Activated naive CD8-positive, alpha-beta T cell treated with anti-CD3 and anti-CD28 coated beads, Interleukin-2, amount 50 U/mL, for 24 hours (primary cell): ENCODE measurements around the gene ATF1.
"Not testable (repeated sequence)": the region's sequence is repeated elsewhere in the genome, so short reads cannot be mapped to it uniquely, and the experiment has no call there.

ENCODE experiments used
- ATAC-seq: fragments of 150-1000 bp; cut with Tn5 transposase; one replicate; pipeline ENCODE4 v1.10.0; 2021
- DNase-seq: peaks from one replicate; pipeline ENCODE4 v3.0.0; 2021
- H3K27ac Mint-ChIP-seq: one replicate; pipeline ENCODE4 v1.8.0; 2021; ENCODE audit warnings: mild to moderate bottlenecking, mixed read lengths
- H3K27me3 Mint-ChIP-seq: one replicate; pipeline ENCODE4 v1.8.0; 2021; ENCODE audit warnings: mixed read lengths
- H3K36me3 Mint-ChIP-seq: one replicate; pipeline ENCODE4 v1.8.0; 2021; ENCODE audit warnings: low read depth, mixed read lengths
- H3K4me1 Mint-ChIP-seq: one replicate; pipeline ENCODE4 v1.8.0; 2021; ENCODE audit warnings: mixed read lengths
- H3K4me3 Mint-ChIP-seq: one replicate; pipeline ENCODE4 v1.8.0; 2021; ENCODE audit warnings: mild to moderate bottlenecking, moderate library complexity, mixed read lengths
- H3K9me3 Mint-ChIP-seq: one replicate; pipeline ENCODE4 v1.8.0; 2021; ENCODE audit warnings: mixed read lengths

Gene ATF1

DNA sequence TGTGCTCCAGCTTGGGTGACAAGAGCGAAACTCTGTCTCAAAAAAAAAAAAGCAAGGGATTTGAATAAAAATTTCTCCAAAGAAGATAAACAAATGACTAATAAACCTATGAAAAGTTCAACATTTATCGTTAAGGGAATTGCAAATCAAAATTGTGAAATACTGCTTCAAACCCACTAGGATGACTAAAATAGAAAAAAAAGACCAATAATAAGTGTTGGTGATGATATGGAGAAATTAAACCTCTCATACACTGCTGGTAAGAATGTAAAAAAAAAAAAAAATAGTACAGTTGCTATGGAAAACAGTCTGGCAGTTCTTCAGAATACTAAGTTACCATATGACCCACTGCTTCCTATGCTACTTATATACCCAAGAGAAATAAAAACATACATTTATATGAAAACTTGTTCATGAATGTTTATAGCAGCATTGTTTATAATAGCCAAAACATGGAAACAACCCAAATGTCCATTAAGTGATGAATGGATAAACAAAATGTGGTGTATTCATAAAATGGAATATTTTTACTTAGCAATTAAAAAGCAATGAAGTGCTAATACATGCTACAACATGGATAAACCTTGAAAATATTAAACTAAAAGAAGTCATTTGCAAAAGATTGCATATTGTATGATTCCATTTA, 39.5 kb downstream of the ATF1 start:
- H3K4me1 Mint-ChIP-seq = no peaks in the 10 kb centered on the region
- peaks cover 16% of the 10 kb centered on the region for H3K9me3 Mint-ChIP-seq
- DNase-seq (no peak), ATAC-seq (no peak)
- H3K4me3 Mint-ChIP-seq = no peak overlapping the region
- no peaks in the 10 kb centered on the region for H3K27me3 Mint-ChIP-seq
- no peak overlapping the region for H3K27ac Mint-ChIP-seq
- H3K36me3 Mint-ChIP-seq = peaks cover 40% of the 10 kb centered on the region

DNA sequence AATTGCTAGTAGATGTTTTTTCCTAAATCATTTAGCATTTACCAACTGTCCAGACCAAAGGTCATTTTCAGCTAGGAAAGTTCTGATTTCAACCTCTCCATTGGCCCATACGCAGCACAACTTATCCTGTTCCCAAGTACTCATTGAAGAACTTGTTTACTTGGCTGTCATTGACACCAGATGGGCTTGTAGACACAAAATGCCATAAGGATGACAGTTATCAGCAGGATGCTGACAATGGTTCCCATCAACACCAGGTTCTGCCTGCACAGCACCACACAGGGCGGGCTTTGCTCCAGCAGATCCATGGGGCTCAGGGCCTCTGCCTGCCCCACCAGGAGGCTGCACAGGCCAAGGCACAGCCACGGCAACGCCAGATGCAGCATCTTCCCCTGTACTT, 42.3 kb downstream of the ATF1 start:
- Mint-ChIP-seq H3K36me3 (peaks cover 18% of the 10 kb centered on the region), H3K27me3 (no peaks in the 10 kb centered on the region), H3K27ac (no peak overlapping the region), H3K4me3 (no peak overlapping the region), H3K9me3 (no peaks in the 10 kb centered on the region), H3K4me1 (no peaks in the 10 kb centered on the region)
- DNase-seq (no peak), ATAC-seq (no peak)

DNA sequence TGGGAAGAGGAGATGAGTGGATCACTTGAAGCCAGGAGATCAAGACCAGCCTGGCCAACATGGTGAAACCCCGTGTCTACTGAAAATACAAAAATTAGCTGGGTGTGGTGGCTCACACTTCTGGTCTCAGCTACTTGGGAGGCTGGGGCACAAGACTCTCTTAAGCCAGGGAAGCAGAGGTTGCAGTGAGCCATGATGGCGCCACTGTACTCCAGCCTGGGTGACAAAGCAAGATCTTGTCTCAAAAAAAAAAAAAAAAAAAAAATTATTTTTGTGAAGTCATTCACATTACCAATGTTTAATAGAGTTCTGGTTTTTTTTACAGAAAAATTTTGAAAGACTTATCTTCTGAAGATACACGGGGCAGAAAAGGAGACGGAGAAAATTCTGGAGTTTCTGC, 45.2 kb downstream of the ATF1 start:
- H3K27me3 Mint-ChIP-seq = not testable (repeated sequence)

DNA sequence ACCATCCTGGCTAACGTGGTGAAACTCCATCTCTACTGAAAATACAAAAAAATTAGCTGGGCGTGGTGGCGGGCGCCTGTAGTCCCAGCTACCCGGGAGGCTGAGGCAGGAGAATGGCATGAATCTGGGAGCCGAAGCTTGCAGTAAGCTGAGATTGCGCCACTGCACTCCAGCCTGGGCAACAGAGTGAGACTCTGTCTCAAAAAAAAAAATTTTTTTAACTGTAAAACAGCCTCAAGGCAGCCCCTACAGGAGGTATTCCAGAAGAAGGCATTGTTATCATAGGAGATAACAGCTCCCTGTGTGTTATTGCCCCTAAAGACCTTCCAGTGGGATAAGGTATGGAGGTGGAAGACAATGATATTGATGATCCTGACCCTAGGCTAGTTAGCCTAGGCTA, 51.0 kb downstream of the ATF1 start:
- H3K9me3 Mint-ChIP-seq, H3K27ac Mint-ChIP-seq, DNase-seq, H3K4me3 Mint-ChIP-seq, ATAC-seq, H3K27me3 Mint-ChIP-seq, H3K4me1 Mint-ChIP-seq: not testable (repeated sequence)
- peaks cover 40% of the 10 kb centered on the region for H3K36me3 Mint-ChIP-seq

More for the DNA sequence above, 45.2 kb downstream of the ATF1 start:
- H3K4me3 Mint-ChIP-seq, H3K27ac Mint-ChIP-seq, DNase-seq, ATAC-seq, H3K4me1 Mint-ChIP-seq, H3K9me3 Mint-ChIP-seq: not testable (repeated sequence)
- peaks cover 14% of the 10 kb centered on the region for H3K36me3 Mint-ChIP-seq

DNA sequence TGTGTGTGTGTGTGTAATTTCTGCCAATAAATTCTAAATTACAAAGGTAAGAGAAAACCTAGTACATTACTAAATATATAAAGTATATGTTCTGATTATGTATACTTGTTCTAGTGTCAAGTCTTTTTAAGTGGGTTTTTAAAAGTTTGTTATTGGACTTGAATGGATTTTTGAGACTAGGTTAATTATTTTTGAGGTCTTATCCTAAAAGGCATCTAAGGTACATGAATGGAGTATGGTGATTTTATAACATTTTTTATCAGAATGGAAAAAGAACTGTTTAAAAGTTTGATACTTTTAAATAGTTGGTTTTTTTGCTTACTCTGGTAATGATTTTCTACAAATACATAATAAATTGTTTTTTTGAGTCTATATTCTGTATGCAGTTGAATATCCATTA, 56.3 kb downstream of the ATF1 start:
- DNase-seq (no peak), ATAC-seq (no peak)
- no peak overlapping the region for H3K27ac Mint-ChIP-seq
- no peaks in the 10 kb centered on the region for H3K9me3 Mint-ChIP-seq
- peaks cover 4% of the 10 kb centered on the region for H3K4me1 Mint-ChIP-seq
- peaks cover 27% of the 10 kb centered on the region for H3K36me3 Mint-ChIP-seq
- no peak overlapping the region for H3K4me3 Mint-ChIP-seq
- no peaks in the 10 kb centered on the region for H3K27me3 Mint-ChIP-seq

DNA sequence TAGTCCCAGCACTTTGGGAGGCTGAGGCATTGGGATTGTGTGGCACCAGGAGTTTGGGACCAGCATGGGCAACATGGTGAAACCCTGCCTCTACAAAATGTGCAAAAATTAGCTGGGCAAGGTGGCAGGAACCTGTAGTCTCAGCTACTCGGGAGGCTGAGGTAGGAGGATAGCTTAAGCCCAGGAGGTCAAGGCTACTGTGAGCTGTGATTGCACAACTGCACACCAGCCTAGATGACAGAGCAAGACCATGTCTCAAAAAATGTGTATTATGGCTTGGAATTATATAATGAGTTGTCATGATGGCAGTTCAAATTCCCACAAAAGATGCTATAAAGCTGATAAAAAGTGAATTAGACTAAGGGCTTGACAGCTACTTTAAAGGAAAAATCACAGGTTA, 58.2 kb downstream of the ATF1 start:
- DNase-seq (no peak), ATAC-seq (no peak)
- H3K27me3 Mint-ChIP-seq = no peaks in the 10 kb centered on the region
- H3K4me1 Mint-ChIP-seq = peaks cover 9% of the 10 kb centered on the region
- H3K9me3 Mint-ChIP-seq = no peaks in the 10 kb centered on the region
- H3K4me3 Mint-ChIP-seq = no peak overlapping the region
- peaks cover 12% of the 10 kb centered on the region for H3K36me3 Mint-ChIP-seq
- no peak overlapping the region for H3K27ac Mint-ChIP-seq

DNA sequence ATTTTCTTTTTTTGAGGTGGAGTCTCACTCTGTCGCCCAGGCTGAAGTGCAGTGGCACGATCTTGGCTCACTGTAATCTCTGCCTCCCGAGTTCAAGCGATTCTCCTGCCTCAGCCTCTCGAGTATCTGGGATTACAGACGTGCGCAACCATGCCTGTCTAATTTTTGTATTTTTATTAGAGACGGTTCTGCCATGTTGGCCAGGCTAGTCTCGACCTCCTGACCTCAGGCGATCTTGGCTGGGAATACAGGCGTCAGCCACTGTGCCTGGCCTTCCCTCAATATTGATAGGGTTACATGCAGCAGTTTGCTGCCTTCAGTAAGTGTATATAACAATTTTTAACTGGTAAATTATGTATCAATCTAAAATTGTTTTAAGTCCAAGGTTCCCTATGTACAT, 59.8 kb downstream of the ATF1 start:
- not testable (repeated sequence) for H3K27ac Mint-ChIP-seq, H3K27me3 Mint-ChIP-seq, H3K9me3 Mint-ChIP-seq, H3K4me1 Mint-ChIP-seq, DNase-seq, ATAC-seq, H3K4me3 Mint-ChIP-seq, H3K36me3 Mint-ChIP-seq

DNA sequence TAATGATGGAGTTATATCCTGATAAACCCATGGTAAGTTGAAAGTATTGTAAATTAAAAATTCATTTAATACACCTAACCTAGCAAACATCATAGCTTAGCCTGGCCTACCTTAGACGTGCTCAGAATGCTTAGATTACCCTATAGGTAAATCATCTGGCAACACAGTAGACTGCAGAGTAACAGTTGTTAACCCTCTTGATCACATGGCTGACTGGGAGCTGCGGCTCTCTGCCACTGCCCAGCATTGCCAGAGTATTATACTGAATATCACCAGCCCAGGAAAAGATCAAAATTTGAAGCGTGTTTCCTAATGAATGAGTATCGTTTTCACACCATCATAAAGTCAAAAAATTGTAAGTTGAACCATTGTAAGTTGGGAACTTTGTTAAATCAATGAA, 61.0 kb downstream of the ATF1 start:
- Mint-ChIP-seq H3K36me3 (no peaks in the 10 kb centered on the region), H3K4me1 (peaks cover 9% of the 10 kb centered on the region), H3K4me3 (no peak overlapping the region), H3K27me3 (no peaks in the 10 kb centered on the region), H3K9me3 (no peaks in the 10 kb centered on the region), H3K27ac (peak overlapping the region; percentile 64)
- ATAC-seq (no peak), DNase-seq (no peak)

DNA sequence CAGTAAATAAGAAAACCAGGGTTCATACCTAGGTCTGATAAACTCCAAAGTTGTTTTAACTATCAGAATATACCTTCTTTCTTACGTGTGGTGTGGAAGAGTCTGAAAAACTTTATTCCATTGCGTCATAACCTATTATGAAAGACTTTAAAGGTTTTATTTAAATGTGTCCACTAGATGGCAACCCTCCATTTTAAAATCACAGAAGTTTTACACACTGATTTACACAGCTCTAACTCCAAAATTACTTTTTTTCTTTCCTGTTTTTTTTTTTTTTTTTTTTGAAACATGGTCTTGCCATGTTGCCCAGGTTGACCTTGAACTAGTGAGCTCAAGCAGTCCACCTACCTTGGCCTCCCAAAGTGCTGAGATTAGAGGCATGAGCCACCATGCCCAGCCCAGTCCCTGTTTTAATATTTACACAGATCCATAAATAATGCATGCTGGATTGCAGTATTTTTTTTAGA, 61.5 kb downstream of the ATF1 start:
- Mint-ChIP-seq H3K9me3 (no peaks in the 10 kb centered on the region), H3K27me3 (no peaks in the 10 kb centered on the region), H3K4me1 (peaks cover 9% of the 10 kb centered on the region), H3K27ac (peak overlapping the region; percentile 64), H3K4me3 (no peak overlapping the region), H3K36me3 (no peaks in the 10 kb centered on the region)
- ATAC-seq (peak; percentile 49), DNase-seq (no peak)

DNA sequence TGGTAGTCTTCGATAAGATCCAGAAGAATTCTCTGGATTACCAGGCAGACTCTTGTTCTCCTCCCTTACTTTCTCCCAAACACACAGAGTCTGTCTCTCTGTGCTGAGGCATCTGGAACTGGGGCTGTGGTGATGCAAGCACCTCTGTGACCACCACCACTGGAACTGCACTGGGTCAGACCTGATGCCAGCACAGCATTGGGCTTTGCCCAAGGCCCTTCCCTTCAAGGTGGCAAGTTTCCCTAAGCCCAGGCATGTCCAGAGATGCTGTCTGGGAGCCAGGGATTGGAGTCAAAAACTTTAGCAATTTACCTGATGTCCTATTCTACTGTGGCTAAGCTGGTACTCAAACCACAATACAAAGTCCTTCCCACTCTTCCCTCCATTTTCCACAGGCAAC, 64.2 kb downstream of the ATF1 start:
- ATAC-seq (no peak), DNase-seq (no peak)
- Mint-ChIP-seq H3K27ac (no peak overlapping the region), H3K9me3 (peaks cover 3% of the 10 kb centered on the region), H3K4me3 (no peak overlapping the region), H3K4me1 (peaks cover 9% of the 10 kb centered on the region), H3K27me3 (no peaks in the 10 kb centered on the region), H3K36me3 (peaks cover under 1% of the 10 kb centered on the region)

DNA sequence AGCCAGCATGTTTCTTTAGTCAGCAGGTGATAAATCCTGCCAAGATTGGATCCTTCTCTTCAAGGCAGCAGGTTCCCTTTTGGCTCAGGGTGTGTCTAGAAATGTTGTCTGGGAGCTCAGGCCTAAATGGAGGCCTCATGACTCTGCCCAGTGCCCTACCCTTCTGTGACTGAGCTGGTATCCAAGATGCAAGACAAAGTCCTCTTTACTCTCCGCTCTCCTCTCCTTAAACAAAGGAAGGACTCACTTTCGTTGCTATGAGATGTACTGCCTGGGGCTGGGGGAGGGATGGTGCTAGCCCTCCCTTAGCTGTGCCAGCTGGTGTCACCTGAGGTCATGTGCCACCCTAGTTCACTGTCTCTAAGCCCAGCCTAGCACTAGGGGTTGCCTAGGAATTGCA, 65.0 kb downstream of the ATF1 start:
- Mint-ChIP-seq H3K36me3 (peaks cover 6% of the 10 kb centered on the region), H3K27ac (no peak overlapping the region), H3K4me1 (peaks cover 9% of the 10 kb centered on the region), H3K4me3 (no peak overlapping the region), H3K27me3 (no peaks in the 10 kb centered on the region), H3K9me3 (peaks cover 8% of the 10 kb centered on the region)
- DNase-seq = no peak
- no peak for ATAC-seq

DNA sequence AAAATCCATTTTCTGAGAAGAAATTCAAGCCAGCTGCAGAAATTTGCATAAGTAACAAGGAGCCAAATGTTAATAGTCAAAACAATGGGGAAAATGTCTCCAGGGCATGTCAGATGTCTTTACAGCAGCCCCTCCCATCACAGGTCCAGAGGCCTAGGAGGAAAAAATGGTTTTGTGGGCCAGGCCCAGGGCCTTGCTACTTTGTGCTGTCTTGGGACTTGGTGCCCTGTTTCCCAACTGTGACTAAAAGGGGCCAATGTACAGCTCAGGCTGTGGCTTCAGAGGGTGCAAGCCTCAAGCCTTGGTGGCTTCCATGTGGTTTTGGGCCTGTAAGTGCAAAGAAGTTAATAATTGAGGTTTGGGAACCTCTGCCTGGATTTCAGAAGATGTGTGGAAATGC, 69.9 kb downstream of the ATF1 start:
- H3K27ac Mint-ChIP-seq, DNase-seq, ATAC-seq, H3K4me1 Mint-ChIP-seq, H3K27me3 Mint-ChIP-seq, H3K36me3 Mint-ChIP-seq, H3K4me3 Mint-ChIP-seq: not testable (repeated sequence)
- peaks cover 16% of the 10 kb centered on the region for H3K9me3 Mint-ChIP-seq

DNA sequence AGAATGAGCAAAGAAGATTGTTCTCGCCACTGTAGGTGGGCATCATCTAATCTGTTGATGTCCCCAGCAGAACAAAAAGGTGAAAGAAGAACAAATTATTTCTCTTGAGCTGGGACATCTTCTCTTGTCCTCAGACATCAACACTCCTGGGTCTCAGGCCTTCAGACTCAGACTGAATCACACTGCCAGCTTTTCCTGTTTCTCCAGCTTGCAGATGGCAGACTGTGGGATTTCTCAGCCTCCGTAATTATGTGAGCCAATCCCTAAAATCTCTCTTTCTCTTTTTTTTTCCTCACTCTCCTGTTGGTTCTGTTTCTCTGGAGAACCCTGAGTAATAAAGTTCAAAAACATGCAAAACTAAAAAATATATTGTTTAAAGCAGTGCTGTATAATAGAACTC, 75.1 kb downstream of the ATF1 start:
- peaks cover 5% of the 10 kb centered on the region for H3K4me1 Mint-ChIP-seq
- H3K27ac Mint-ChIP-seq = no peak overlapping the region
- no peak overlapping the region for H3K4me3 Mint-ChIP-seq
- DNase-seq = no peak
- H3K27me3 Mint-ChIP-seq = peaks cover 14% of the 10 kb centered on the region
- ATAC-seq = no peak
- no peaks in the 10 kb centered on the region for H3K36me3 Mint-ChIP-seq
- H3K9me3 Mint-ChIP-seq = peaks cover 22% of the 10 kb centered on the region

DNA sequence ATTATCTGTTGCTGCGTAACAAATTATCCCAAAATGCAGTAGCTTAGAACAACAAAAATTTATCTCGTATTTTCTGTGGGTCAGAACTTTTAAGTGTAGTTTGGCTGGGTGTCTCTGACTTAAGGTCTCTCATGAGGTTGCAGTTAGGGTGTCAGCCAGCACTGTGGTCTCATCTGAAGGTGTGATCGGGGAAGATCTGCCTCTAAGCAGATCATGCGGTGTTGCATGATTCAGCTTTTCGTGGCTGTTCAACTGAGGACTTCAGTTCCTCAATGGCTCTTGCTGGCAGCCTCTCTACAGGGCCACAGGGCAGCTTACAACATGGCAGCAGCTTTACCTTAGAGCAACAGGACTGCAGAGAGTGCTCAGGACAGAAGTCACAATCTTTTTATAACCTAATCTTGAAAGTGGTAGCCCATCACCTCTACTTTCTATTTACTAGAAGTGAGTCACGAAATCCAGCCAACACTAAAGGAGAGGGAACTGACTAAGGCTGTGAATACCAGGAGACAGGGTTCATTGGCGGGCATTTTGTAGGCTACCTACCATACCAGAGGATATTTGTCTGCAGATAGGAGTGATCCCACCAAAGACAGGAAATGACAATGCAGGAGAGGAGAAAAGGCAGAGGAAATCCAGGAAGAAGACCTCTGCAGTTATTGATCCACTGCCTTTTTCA, 77.0 kb downstream of the ATF1 start:
- no peak overlapping the region for H3K4me3 Mint-ChIP-seq
- no peak overlapping the region for H3K27ac Mint-ChIP-seq
- no peaks in the 10 kb centered on the region for H3K36me3 Mint-ChIP-seq
- ATAC-seq = no peak
- peaks cover 14% of the 10 kb centered on the region for H3K9me3 Mint-ChIP-seq
- peaks cover 5% of the 10 kb centered on the region for H3K4me1 Mint-ChIP-seq
- peaks cover 14% of the 10 kb centered on the region for H3K27me3 Mint-ChIP-seq
- DNase-seq = no peak

DNA sequence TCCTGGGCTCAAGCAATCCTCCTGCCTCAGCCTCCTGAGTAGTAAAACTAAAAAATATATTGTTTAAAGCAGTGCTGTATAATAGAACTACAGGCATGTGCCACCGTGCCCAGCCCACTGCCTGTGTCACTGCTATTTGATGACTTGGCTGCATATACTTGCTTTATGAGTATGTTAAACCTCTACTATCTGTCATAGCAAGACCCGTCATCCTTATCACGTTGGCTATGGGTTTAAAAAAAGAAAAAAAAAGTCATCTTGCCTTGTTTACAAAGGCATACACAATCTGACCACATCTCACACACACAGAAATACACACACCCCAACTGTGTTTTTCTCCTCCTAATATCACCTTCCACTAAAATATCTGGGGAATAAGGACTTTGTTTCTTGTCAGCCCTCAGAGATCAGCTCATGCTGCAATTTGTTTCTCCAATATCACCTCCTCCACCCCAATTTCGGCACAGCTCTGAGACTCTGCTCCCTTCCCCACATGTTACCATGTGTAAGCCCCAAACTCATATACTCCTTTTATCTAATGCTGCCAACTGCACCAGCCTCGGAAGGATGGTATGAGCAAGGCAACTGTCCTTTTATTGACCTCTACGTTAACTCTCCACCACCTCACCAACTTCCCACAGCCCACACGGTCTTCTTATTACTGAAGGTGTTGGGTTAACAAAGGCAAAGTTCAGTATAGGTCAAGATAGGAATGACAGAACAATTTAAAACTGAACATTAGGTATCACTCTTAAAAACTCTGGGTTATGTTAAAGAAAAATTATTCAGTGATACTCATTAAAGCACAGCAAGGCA, 78.0 kb downstream of the ATF1 start:
- Mint-ChIP-seq H3K27ac (no peak overlapping the region), H3K9me3 (peaks cover 14% of the 10 kb centered on the region), H3K4me1 (peaks cover 5% of the 10 kb centered on the region), H3K36me3 (no peaks in the 10 kb centered on the region), H3K4me3 (no peak overlapping the region), H3K27me3 (peaks cover 11% of the 10 kb centered on the region)
- no peak for ATAC-seq
- no peak for DNase-seq
